HepG2 (cell line): ENCODE measurements around the gene SFXN5. TPM values are rescaled to one million over a fixed set of nuclear protein-coding genes. Genes with fewer than 3 reads are reported as not detected.

Experiments used
- BORCS8-MEF2B ChIP-seq: sonication (generic); formaldehyde crosslinking; IDR thresholded peaks from 2 replicates; pipeline ENCODE4 v1.8.0; 2022; ENCODE audit warnings: mild to moderate bottlenecking, missing genetic modification reagents
- FOXK1 ChIP-seq: sonication (generic); formaldehyde crosslinking; IDR thresholded peaks from 2 replicates; pipeline ENCODE4 v1.4.0; 2020; ENCODE audit warnings: low read depth, missing genetic modification reagents, borderline replicate concordance
- HMG20B ChIP-seq: conservative IDR thresholded peaks from 2 replicates; pipeline ENCODE4 v1.6.1; 2016; ENCODE audit warnings: missing genetic modification reagents, missing compliant biosample characterization
- HNF4A ChIP-seq: sonication (generic); formaldehyde crosslinking; IDR thresholded peaks from 2 replicates; pipeline ENCODE4 v1.4.0; 2020; ENCODE audit warnings: missing genetic modification reagents
- KLF15 ChIP-seq: sonication (generic); formaldehyde crosslinking; IDR thresholded peaks from 2 replicates; pipeline ENCODE4 v1.8.1; 2023; ENCODE audit warnings: borderline replicate concordance, mild to moderate bottlenecking, inconsistent platforms, missing genetic modification reagents, mixed read lengths
- MAFG ChIP-seq: sonication (generic); formaldehyde crosslinking; IDR thresholded peaks from 2 replicates; pipeline ENCODE4 v1.5.1; 2020; ENCODE audit warnings: mild to moderate bottlenecking, missing genetic modification reagents
- MIER3 ChIP-seq: IDR thresholded peaks from 2 replicates; pipeline ENCODE4 v1.6.1; 2016; ENCODE audit warnings: missing compliant biosample characterization, borderline replicate concordance
- MTF1 ChIP-seq: sonication (generic); formaldehyde crosslinking; IDR thresholded peaks from 2 replicates; pipeline ENCODE4 v1.5.0; 2020; ENCODE audit warnings: missing genetic modification reagents
- MYNN ChIP-seq: sonication (generic); formaldehyde crosslinking; IDR thresholded peaks from 2 replicates; pipeline ENCODE4 v1.4.0; 2020; ENCODE audit warnings: mild to moderate bottlenecking, low read depth, missing genetic modification reagents
- NCOA5 ChIP-seq: sonication (generic); formaldehyde crosslinking; IDR thresholded peaks from 2 replicates; pipeline ENCODE4 v1.4.0; 2020; ENCODE audit warnings: missing genetic modification reagents
- PHF5A ChIP-seq: IDR thresholded peaks from one replicate; pipeline ENCODE4 v1.6.1; 2018; ENCODE audit warnings: low read depth, missing genetic modification reagents; ENCODE audit not compliant: unreplicated experiment
- PITX1 ChIP-seq: sonication (generic); formaldehyde crosslinking; IDR thresholded peaks from 2 replicates; pipeline ENCODE4 v1.5.1; 2020; ENCODE audit warnings: mild to moderate bottlenecking, missing genetic modification reagents
- SRF ChIP-seq: IDR thresholded peaks from 2 replicates; pipeline ENCODE4 v1.6.1; 2011; ENCODE audit warnings: mild to moderate bottlenecking, low read depth, low read length, moderate library complexity
- SUZ12 ChIP-seq: fragments of 150-350 bp; IDR thresholded peaks from 2 replicates; pipeline ENCODE4 v1.6.1; 2014; ENCODE audit warnings: low read depth, low read length
- SYNCRIP ChIP-seq: fragments of 200-400 bp; formaldehyde crosslinking; IDR thresholded peaks from 2 replicates; pipeline ENCODE4 v1.6.1; 2018; ENCODE audit warnings: mild to moderate bottlenecking, low read depth, low read length; ENCODE audit not compliant: insufficient read depth
- TRAFD1 ChIP-seq: sonication (generic); formaldehyde crosslinking; IDR thresholded peaks from 2 replicates; pipeline ENCODE4 v1.5.1; 2020; ENCODE audit warnings: missing genetic modification reagents, mild to moderate bottlenecking, borderline replicate concordance
- ZNF383 ChIP-seq: sonication (generic); formaldehyde crosslinking; IDR thresholded peaks from 2 replicates; pipeline ENCODE4 v1.4.0; 2020; ENCODE audit warnings: missing genetic modification reagents, mild to moderate bottlenecking, borderline replicate concordance
- ZNF431 ChIP-seq: sonication (generic); formaldehyde crosslinking; IDR thresholded peaks from 2 replicates; pipeline ENCODE4 v1.9.0; 2022; ENCODE audit warnings: missing genetic modification reagents, low read depth, mild to moderate bottlenecking, borderline replicate concordance
- ZNF605 ChIP-seq: sonication (generic); formaldehyde crosslinking; IDR thresholded peaks from 2 replicates; pipeline ENCODE4 v1.8.0; 2022; ENCODE audit warnings: mild to moderate bottlenecking, missing genetic modification reagents
- ZNF670 ChIP-seq: sonication (generic); formaldehyde crosslinking; IDR thresholded peaks from 2 replicates; pipeline ENCODE4 v1.8.0; 2022; ENCODE audit warnings: mild to moderate bottlenecking, missing genetic modification reagents, borderline replicate concordance
- polyA plus RNA-seq, 8 experiments: library from polyadenylated mRNA; depleted of rRNA in 3 of 8; stranded (reverse) in 7 of 8; unstranded in 1 of 8; fragments of >200 nt; fragmentation: Illumina TruSeq in 4 of 8; extraction: Trizol in 4 of 8; gene quantifications; 2 replicates each; pipeline versions ENCODE4 v1.2.1 to v1.2.3, GENCODE V29; 2011 to 2016; ENCODE audit warnings: low read depth in 4 of 8, missing spikeins in 1 of 8, mixed read lengths in 1 of 8; ENCODE audit not compliant: insufficient read depth in 1 of 8
- total RNA-seq, 5 experiments: library from RNA; depleted of rRNA; stranded (reverse); fragments of >200 nt; fragmentation: Illumina TruSeq; extraction: Trizol; gene quantifications; 2 replicates each; pipeline ENCODE4 v1.2.3, GENCODE V29; 2016; ENCODE audit warnings: low read depth in 1 of 5
- TF ChIP-seq, protein P1 (sequence below): sonication (generic); formaldehyde crosslinking; IDR thresholded peaks from 2 replicates; pipeline ENCODE4 v1.4.0; 2020; ENCODE audit warnings: missing genetic modification reagents, mild to moderate bottlenecking, borderline replicate concordance
- TF ChIP-seq, protein P2 (sequence below): sonication (generic); formaldehyde crosslinking; IDR thresholded peaks from 2 replicates; pipeline ENCODE4 v1.5.0; 2020; ENCODE audit warnings: mild to moderate bottlenecking, missing genetic modification reagents, borderline replicate concordance

The SFXN5 gene
- total and polyA plus RNA-seq, 2 of the 13 experiments (the other 11 are each of a cell fraction or from before 2014, with no cell fraction given): 34.9 to 37.4 TPM

DNA sequence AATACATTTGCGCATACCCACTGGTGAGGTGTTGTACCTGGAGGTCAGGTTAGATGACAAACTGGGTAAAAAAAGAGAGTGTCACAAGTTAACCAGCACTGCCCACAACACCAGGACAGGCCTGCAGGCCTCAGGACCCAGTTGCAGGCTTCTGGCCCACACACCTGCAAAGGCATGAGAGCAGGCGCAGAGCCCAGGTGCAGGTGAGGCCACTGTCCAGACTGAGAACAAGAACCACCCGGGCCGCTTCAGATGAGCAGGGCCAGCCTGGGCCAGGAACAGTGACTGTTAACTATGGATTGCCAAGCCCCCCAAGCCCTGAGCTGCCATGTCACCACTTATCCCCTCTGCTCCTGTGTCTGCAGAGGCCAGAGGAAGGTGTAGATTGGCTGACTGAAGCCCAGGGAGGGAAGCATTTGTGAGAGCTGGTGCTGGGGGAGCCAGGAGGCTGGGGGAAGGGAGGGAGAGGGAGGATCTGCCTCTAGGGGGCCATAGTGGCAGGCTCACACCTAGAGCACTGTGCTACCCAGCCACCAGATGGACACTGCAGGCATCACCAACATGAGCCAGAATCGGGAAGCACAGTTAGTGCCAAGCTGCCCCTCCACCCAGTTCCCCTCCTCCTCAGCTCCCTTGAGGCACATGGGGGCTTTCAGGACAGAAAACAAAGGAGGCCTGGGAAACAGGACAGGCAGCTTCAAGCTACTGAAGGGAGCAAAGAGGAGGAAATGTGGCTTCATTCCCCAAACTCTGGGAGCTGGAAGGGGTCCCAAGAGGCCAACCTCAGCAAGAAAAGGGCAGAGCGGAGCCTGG is 35.4 kb downstream of the SFXN5 start (continued):
- TF ChIP-seq SYNCRIP: no peak
- no peak for TF ChIP-seq NCOA5 (CRISPR knock-in tag)
- no peak for TF ChIP-seq KLF15
- TF ChIP-seq HMG20B: no peak
- no peak for TF ChIP-seq FOXK1
- TF ChIP-seq MTF1 (CRISPR knock-in tag): no peak
- no peak for TF ChIP-seq PHF5A (CRISPR knock-in tag)
- TF ChIP-seq MAFG (CRISPR knock-in tag): no peak
- TF ChIP-seq SRF: no peak
- no peak for TF ChIP-seq ZNF431
- TF ChIP-seq, protein P1, sequence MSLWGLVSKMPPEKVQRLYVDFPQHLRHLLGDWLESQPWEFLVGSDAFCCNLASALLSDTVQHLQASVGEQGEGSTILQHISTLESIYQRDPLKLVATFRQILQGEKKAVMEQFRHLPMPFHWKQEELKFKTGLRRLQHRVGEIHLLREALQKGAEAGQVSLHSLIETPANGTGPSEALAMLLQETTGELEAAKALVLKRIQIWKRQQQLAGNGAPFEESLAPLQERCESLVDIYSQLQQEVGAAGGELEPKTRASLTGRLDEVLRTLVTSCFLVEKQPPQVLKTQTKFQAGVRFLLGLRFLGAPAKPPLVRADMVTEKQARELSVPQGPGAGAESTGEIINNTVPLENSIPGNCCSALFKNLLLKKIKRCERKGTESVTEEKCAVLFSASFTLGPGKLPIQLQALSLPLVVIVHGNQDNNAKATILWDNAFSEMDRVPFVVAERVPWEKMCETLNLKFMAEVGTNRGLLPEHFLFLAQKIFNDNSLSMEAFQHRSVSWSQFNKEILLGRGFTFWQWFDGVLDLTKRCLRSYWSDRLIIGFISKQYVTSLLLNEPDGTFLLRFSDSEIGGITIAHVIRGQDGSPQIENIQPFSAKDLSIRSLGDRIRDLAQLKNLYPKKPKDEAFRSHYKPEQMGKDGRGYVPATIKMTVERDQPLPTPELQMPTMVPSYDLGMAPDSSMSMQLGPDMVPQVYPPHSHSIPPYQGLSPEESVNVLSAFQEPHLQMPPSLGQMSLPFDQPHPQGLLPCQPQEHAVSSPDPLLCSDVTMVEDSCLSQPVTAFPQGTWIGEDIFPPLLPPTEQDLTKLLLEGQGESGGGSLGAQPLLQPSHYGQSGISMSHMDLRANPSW (CRISPR knock-in tag): no peak
- no peak for TF ChIP-seq MIER3
- TF ChIP-seq ZNF383 (CRISPR knock-in tag): no peak
- TF ChIP-seq ZNF670 (CRISPR knock-in tag): no peak
- TF ChIP-seq TRAFD1 (CRISPR knock-in tag): no peak
- 0 out of 2 replicates have a peak, but pooled peaks have one; percentile 23 for TF ChIP-seq PITX1 (CRISPR knock-in tag)
- TF ChIP-seq HNF4A (CRISPR knock-in tag): no peak
- peak; percentile 59; the same call in 1 of the 2 replicates for TF ChIP-seq BORCS8-MEF2B
- TF ChIP-seq ZNF605 (CRISPR knock-in tag): no peak
- TF ChIP-seq, protein P2, sequence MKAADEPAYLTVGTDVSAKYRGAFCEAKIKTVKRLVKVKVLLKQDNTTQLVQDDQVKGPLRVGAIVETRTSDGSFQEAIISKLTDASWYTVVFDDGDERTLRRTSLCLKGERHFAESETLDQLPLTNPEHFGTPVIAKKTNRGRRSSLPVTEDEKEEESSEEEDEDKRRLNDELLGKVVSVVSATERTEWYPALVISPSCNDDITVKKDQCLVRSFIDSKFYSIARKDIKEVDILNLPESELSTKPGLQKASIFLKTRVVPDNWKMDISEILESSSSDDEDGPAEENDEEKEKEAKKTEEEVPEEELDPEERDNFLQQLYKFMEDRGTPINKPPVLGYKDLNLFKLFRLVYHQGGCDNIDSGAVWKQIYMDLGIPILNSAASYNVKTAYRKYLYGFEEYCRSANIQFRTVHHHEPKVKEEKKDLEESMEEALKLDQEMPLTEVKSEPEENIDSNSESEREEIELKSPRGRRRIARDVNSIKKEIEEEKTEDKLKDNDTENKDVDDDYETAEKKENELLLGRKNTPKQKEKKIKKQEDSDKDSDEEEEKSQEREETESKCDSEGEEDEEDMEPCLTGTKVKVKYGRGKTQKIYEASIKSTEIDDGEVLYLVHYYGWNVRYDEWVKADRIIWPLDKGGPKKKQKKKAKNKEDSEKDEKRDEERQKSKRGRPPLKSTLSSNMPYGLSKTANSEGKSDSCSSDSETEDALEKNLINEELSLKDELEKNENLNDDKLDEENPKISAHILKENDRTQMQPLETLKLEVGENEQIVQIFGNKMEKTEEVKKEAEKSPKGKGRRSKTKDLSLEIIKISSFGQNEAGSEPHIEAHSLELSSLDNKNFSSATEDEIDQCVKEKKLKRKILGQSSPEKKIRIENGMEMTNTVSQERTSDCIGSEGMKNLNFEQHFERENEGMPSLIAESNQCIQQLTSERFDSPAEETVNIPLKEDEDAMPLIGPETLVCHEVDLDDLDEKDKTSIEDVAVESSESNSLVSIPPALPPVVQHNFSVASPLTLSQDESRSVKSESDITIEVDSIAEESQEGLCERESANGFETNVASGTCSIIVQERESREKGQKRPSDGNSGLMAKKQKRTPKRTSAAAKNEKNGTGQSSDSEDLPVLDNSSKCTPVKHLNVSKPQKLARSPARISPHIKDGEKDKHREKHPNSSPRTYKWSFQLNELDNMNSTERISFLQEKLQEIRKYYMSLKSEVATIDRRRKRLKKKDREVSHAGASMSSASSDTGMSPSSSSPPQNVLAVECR: 0 out of 2 replicates have a peak, but pooled peaks have one; percentile 28
- TF ChIP-seq SUZ12: no peak
- no peak for TF ChIP-seq MYNN (CRISPR knock-in tag)
